Measurements from ENCODE around the gene GSK3B.
"Not testable (repeated sequence)": the region's sequence is repeated elsewhere in the genome, so short reads cannot be mapped to it uniquely, and the experiment has no call there.

The GSK3B gene

DNA sequence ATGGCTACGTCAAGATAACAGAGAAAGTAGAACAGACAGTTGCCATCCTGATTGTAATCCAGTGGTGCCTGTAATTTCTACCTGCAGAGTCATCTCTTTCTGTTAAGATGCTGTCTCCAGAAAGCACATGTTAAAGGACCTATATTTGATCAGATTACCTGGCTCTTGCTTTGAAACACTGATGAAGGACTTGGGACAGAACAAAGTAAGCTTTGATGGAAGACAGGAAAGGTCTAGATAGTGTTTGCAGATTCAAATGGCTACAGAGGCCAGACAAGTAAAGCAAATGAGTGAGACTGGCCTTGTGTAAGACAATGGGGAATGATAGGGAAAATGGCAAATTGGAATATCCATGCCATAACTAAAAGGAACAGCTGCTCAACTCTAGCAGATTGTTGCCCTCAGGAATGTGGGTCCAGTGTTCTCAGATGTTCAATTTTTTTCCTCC lies 1.8 kb upstream of the GSK3B start:
- DNase-seq: no peak

DNA sequence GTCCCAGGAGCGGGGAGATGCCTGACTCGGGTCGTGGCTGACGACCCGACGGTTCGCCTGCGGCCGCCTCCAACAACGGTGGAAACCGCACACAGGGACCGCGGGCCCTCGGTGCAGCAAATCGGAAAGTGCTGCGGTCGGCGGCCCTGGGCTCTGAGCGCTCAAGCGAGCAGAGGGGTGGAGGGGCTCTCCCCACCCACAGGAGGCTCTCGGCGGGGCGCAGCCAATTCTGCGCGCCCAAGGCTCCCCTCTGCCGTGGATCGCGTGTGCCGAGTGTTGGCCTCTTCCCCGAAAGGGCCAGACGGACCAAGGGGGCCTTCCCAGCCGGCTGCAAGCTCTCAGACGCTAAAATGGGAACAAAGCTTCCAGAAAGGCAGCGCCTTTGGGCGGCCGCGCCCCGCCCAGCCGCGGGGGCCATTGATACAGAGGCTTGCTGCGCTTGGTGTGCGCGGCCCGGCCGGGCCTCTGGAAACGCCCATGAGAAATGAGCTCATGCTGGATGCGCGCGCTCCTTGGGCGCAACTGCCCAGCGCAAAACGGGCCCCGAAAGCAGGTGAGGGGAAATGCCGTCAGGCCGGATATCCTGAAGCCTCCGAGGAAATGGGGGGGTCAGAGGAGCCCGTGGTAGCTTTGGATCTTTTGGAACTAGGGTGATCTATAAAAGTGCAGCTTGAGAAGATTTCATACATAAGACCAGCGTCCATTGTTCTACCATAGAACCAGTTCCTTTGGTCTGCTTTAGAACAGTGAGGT lies 1.2 kb upstream of the GSK3B start:
- peak; percentile 81 for DNase-seq

DNA sequence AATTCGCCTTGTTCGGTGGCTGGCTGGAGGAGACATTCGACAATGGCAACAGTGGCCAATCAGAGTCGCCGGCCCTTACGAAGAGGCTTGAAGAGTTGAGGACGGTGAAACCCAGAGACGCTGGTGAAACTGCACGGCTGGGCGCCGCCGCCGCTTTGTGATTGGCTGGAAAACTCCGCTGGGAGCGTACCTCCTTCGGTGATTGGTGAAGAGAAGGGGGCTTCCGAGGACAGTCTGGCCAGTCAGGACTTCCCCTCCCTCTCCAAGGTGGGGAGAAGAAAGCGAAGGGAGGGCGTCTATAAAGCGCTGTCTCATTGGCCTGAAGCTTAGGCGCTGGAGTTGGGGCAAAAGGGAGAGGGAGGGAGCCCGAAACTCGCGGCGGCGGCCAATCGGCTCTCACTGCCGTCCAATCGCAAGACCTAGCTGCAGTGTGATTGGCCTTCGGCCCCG lies 554 bp upstream of the GSK3B start:
- DNase-seq: no peak

DNA sequence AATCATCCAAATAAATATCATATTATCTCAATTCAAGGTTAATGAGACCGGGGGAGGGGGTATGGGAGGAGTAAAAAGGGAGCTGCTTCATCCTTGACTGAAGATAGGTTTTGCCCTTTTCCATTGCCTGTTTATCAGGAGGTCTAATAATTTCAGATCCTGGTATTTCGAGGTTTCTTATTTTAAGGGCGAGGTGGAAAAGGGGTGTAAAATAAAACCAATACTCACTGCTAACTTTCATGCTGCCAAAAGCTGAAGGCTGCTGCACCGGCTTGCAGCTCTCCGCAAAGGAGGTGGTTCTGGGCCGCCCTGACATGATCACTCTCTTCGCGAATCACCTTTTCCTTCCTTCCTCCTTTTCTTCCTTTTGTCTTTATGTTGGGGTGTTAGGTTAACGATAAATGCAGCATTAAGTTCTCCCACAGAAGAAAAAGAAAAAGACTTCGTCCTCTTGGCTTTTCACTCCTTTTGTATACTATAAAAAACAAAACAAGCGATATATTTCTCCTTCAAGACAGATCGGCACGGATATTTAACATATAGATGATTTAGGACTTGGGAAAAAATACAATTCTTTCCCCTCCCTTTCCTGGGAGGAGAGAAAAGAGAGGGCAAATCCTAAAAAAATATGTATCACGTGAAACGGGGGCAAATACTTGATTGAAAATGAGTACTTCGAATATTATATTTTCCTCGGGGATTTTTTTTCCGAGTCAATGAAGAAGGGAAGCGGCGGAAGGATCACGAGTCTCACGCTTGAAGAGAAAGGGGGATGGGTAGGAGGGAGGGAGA lies 932 bp downstream of the GSK3B start:
- DNase-seq: peak; percentile 40

DNA sequence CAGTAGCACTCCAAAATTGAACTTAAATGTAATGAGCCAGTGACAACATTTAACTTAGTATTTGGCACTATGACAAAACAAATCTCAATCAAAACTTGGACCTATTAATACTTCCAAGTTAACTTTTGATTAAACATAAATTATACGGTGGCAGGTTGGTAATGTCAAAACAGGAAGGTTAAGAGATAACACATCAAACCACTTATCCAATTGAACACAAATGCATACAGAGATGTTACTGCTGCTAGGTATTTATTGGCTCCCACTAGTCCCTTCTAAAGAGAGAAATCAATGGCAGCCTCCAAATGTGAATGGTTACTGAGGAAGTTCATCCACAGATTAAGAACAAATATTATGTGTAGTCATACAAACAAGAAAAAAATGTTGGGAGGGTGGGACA lies 1.8 kb downstream of the GSK3B start:
- no peak for DNase-seq

DNA sequence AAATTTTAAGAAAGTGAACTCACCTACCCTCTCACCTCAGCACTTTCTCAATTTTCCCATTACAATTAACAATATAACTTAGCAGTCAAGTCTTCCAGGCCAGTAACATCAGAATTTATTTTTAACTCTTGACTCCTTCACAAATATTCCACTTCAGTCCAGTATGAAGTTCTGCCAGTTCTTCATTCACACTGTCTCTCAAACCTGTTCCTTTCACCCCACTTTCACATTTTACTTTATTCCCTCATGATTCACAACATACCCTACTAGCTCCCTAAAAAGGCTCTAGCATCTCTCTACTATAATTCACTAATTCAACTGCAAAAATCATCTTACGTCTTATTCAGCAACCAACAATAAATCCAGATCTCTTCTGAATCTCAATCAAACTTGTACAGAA lies 3.8 kb downstream of the GSK3B start:
- no peak for DNase-seq

DNA sequence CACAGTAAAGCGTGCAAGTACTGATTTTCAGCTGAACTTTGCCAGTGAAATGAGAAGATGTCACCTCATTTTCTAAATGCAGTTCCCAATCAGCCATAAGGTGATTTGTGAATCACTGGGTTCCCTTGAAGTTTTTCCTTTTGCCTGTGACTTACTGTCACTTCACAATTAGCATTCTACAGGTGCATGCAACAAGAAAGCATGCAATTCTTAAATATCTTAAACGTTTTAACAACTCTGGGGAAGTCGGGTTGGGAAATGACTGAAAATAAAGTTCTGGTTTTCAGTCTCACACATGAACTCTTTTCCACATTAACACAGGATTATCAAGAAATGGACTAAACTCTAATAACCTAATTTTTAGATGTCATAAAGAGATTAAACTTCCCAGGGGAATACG lies 5.2 kb downstream of the GSK3B start:
- DNase-seq: no peak

DNA sequence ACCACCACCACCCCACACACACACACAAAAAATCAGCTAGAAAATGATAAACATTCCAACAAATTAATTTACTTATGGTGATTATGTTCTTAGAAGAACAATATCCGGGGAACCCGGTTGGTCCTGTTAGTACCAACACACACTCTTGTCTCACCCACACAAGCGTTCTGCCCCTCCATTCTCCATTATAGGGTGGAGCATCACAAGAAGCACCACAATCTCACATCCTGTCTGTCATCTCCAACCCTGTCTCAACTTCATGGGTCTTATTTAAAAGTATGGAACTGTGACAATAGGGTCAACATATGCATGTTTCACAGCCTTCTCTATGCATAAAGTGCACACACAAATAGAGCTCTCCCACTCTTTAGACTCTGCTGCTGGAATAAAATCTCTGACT lies 5.6 kb downstream of the GSK3B start:
- no peak for DNase-seq

DNA sequence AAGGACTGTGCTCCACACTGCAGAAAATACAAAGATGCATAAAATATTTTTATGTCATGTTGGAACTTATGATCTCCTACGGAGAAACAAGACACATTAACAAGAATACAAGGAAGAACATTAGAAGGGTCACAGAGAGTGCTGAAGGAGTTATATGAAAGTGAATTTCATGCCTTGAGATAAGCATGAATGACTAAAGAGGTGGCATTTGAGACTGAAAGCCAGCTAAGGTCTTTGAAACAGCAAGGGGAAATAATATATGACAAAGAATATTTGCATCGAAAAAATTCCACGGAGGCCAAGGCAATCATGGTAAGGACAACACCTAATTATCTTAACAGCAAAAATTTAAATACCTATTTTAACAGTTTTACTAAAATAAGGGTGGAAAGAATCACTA lies 12.5 kb downstream of the GSK3B start:
- DNase-seq: no peak

DNA sequence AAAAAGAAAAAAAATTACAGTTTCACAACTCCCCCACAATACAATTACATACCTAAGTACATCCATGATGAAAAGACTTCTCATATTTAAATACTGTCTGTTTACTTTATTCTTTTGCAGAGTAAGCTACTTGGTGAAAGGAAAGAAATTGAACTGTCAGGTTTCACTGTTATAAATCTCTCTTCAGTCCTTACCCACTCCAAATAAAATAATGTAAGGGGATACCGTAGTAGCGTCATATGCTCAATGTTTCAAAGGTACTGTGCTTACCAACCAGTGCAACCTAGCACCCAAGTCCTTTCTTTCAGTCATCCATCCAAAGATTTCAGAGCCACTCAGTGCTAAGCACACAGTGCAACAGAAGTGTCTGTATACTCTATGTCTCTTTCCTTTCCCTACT lies 13.4 kb downstream of the GSK3B start:
- DNase-seq: no peak

DNA sequence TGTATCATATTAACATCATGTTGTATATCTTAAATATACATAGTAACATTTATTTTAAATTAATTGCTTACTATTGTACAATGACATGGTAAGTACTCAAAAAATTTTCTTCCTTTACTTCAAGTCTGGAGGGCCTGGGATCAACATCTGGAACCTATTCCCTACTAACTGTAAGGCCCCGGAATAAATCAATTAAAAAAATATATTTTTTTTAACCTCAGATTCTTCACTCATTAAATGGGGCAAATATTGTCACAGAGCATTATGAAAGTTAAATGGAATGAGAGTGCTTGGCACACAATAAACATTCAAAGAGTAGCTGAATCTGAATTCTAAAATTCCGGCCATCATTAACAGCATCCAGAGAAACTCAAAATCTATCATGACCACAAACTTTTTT lies 16.5 kb downstream of the GSK3B start:
- DNase-seq: no peak

DNA sequence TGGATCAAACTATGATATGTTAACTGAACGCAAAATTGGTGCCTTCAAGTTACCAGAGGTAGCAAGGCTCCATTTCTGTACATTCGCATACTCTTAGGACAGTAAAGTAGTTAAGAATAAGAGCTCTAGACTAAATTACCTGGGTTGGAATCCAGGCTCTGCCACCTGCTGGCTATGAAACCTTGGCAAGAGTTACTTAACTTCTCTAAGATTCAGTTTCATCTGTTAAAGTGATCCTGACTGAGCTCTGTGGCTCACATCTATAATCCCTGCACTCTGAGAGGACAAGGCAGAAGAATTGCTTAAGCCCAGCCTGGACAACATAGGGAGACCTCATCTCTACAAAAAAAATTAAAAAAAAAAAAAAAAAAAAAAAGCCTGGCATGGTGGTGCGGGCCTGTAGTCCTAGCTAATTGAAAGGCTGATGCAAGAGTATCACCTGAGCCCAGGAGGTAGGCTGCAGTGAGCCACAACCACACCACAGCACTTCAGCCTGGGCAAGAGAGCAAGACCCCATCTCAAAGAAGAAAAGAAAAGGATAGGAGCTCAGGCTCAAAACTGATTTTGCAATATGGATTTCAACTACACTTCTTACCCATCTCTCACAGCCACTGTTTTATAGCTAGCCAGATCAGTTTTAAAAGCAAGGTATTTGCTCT lies 21.3 kb downstream of the GSK3B start:
- DNase-seq: no peak

DNA sequence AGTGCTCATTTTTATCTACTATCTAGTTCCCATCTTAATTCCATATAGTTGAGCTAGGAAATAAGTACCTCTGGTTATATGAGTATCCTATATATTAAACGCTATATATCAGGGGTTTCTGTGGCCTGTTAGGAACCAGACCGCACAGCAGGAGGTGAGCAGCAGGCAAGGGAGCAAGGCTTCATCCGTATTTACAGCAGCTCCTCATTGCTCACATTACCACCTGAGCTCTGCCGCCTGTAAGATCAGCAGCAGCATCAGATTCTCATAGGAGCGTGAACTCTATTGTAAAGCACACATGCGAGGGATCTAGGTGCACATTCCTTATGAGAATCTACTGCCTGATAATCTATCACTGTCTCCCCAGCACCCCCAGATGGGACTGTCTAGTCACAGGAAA lies 23.0 kb downstream of the GSK3B start:
- DNase-seq: no peak

DNA sequence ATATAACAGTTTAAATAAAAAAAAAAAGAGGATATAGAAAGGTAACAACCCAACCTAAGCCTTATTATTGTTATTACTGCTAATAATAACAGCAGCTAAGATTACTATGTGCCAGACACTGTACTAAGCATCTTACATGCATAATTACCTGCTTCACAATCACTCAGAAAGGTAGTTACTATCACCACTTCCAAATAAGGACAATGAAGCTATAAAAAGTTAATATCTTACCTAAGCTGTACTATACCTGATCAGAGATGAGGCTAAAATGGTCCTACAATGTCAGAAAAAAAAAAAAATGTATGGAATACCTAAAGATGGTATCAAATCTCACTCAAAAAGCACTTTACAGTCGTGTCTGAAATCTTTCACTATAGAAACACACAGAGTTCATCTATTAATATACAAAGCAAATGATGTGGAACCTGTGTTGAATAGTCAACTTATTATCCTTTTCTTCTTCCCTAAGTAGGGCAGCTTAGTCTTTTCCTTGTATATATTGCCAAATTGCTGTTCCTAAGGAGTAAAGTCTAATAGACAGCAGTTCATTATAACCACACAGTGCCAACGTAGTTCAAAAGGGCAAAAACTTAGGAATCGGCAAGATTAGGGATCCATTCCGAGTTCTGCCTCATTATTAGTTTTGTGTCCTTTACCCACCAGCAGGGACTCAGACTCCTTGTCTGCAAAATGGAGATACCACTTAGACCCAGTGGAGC lies 23.8 kb downstream of the GSK3B start:
- DNase-seq: no peak

DNA sequence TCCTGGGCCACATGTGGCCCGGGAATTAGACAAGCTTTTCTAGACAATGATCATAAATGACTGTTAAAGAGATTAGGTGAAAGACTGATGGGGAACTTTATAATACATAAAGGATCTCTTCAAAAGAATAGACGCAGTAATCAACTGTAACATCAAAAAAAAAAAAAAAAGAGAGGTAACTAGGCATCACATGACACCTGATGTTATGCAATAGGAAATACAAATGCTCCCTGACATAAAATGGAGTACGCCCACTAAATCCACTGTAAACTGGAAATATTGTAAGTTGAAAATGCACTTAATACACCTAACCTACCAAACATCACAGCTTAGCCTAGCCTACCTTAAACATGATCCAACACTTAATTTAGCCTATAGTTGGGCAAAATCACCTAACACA lies 27.2 kb downstream of the GSK3B start:
- DNase-seq: no peak

DNA sequence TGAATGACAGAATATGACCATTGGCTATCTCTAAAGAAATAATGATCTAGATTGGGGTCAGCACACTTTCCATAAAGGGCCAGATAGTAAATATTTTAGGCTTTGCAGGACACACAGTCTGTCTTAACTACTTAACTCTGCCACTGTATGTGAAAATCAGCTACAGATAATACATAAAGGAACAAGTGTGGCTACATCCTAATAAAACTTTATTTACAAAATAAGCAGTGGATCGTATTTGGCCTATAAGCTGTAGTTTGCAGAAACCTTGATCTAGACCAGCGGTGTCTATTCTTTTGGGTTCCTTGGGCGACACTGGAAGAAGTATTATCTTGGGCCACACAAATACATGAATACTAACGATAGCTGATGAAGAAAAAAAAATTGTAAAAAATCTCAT lies 27.6 kb downstream of the GSK3B start:
- no peak for DNase-seq

DNA sequence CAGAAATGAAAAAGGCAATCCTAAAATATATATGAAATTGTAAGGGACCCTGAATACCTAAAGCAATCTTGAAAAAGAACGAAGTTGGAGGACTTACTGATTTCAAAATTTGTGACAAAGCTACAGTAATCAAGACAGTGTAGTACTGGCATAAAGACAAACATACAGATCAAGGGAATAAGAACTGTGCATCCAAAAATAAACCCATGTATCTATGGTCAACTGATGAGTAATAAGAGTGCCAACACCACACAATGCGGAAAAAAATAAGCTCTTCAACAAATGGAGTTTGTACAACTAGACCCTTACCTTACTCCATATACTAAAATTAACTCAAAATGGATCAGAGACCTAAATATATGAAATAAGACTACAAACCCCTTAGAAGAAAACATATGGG lies 29.6 kb downstream of the GSK3B start:
- DNase-seq: no peak

DNA sequence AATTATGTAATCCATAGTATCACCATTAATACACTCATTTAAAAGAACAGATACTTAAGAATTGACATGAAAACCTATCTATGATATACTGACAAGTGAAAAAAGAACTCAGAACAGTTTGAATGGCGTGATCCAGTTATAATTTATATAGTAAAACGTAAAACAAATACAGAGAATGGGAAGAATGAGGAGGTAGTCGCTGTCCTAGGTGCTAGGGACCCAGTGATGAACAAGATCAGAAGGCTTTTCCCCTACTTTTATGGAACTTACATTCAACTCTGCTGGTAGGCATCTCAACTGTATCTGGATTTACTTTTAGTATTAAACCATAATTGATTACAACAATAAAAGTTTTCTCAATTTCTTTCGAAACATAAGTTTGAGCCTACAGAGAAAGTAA lies 31.8 kb downstream of the GSK3B start:
- no peak for DNase-seq

DNA sequence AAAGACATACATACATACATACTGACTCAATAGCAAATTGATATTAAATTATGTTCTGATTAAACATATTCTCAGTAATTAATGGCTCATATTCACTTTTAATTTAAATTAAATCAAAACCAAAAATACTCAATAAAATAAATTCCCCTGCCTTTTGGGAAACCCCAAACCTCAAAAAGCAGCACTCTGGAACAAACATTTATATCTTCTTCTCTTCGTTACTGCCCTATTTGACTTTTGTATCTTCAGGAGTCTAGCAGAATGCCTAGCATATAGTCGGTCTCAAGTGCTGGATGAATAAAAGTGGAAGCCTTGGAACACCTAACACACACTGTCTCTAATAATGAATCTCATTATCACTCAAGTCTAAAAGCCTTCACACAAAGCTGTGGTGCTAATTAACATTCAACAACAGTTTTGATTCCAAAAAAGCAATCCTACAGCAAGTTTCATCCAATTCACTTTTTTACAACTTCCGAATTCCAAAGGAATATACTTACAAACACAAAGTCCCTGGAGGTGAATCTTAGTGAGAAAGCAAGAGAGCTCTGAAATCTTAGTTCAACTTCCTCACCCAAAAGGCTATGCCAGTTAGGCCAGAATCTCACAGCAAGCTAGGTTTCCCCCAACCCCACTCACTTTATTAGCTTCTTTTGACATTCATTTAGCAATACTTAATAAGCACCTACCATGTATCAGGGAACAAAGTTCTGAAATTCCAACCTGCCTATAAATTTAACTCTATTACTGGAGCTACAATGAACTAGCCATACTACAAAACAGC lies 35.0 kb downstream of the GSK3B start:
- DNase-seq: no peak

DNA sequence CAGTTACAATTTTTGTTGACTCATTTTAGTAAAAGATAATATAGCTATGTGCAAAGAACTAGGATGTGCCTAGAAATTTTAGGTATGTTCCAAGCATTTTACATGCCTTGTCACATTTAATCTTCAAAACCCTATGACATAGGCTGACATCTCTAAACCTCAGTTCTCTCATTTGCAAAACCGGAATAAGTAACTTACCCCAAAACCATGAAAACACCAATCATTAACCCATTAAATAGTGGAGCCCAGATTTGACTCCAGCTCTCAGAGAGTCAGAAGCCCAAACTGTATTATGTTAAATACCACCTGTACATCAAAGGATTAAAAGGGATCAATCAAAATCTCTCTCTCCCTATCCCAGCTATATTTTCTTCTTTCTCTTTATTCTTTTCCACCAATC lies 36.6 kb downstream of the GSK3B start:
- no peak for DNase-seq

DNA sequence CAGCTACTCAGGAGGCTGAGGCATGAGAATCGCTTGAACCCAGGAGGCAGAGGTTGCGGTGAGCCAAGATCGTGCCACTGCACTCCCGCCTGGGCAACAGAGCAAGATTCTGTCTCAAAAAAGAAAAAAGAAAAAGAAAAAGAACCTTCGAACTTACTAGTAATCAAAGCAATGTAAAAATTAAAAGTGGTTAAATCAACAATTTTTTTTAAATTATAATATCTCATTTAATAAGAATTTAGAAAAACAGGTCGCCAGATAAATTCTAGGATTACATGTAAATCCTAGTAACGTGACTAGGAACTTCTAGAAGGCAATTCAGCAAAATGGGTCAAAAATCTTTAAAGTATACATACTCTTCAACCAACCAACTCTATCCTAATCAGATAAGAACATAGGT lies 37.2 kb downstream of the GSK3B start:
- DNase-seq: no peak

DNA sequence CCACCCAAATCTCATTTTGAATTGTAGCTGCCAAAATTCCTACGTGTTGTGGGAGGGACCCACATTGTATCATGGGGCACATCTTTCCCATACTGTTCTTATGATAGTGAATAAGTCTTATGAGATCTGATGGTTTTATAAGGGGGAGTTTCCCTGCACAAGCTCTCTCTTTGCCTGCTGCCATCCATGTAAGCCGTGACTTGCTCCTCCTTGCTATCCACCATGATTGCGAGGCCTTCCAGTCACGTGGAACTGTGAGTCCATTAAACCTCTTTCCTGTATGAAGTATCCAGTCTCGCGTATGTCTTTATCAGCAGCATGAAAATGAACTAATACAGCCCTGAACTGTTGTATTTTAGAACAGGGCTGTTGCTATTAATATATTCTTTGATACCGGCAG lies 40.6 kb downstream of the GSK3B start:
- DNase-seq: not testable (repeated sequence)
